HCT116 (cell line): ENCODE data around the gene SLC2A13.

Experiments
- CTCF ChIP-seq, 3 experiments: fragments of 200-600 bp in 1 of 3; sonication (generic) in 1 of 3; IDR thresholded peaks in 2 of 3; conservative IDR thresholded peaks in 1 of 3; 2 replicates each; pipeline ENCODE4 v1.5.1; 2012 to 2017; ENCODE audit warnings: low read depth in 2 of 3, low read length in 2 of 3, antibody characterized with exemption in 1 of 3, borderline replicate concordance in 1 of 3, control low read depth in 1 of 3, mild to moderate bottlenecking in 1 of 3, mixed read lengths in 1 of 3, mixed run types in 1 of 3, moderate library complexity in 1 of 3; ENCODE audit not compliant: insufficient read depth in 1 of 3
- EGR1 ChIP-seq: IDR thresholded peaks from 2 replicates; pipeline ENCODE4 v1.6.1; 2012; ENCODE audit warnings: low read depth
- POLR2A ChIP-seq: IDR thresholded peaks from 2 replicates; pipeline ENCODE4 v1.7.0; 2011; ENCODE audit warnings: borderline replicate concordance; ENCODE audit not compliant: insufficient read depth, insufficient read length; ENCODE audit errors: extremely low read depth

- no peak for TF ChIP-seq EGR1
- no peak for TF ChIP-seq POLR2A
- TF ChIP-seq CTCF (IDR thresholded peaks at IDR 0.05 in 2 of 3, conservative IDR thresholded peaks at IDR 0.05 in 1 of 3; ENCODE audit: borderline replicate concordance in 1 of 3, insufficient read depth in 1 of 3, low read depth in 2 of 3, low read length in 2 of 3): no peak
Measured at GRCh38 chr12:39878753-39879152, 227.1 kb downstream of the SLC2A13 start.
